ENCODE measurements around the gene PTEN. TPM values are rescaled to one million over a fixed set of nuclear protein-coding genes. Genes with fewer than 3 reads are reported as not detected.
A peak's percentile ranks its signal among the peaks of the same experiment; 100 is the strongest.

Gene PTEN
- total RNA-seq, 1 donor from 2014 or later, result 64.9 TPM

GRCh38 chr10:87864496-87865059 lies 1.2 kb downstream of the PTEN start:
- Histone ChIP-seq H4K20me1 (ENCODE audit: low read depth) (peaks cover 54% of the 10 kb centered on the region), H3K9ac (peak overlapping the region; percentile 36), H3K9me3 (ENCODE audit: low read depth) (no peaks in the 10 kb centered on the region), H3K4me3 (peak overlapping the region; percentile 95), H3F3A (ENCODE audit: low read depth) (peaks cover 32% of the 10 kb centered on the region), H3K27ac (no peak overlapping the region), H3K79me2 (ENCODE audit: low read depth) (peaks cover 56% of the 10 kb centered on the region), H3K36me3 (no peaks in the 10 kb centered on the region), H2AFZ (replicated peaks) (no peak overlapping the region), H3K4me1 (peaks cover 24% of the 10 kb centered on the region), H3K4me2 (peak overlapping the region; percentile 87), H3K27me3 (no peaks in the 10 kb centered on the region)
- peaks cover 3% of the 10 kb centered on the region for H3K27me3 Mint-ChIP-seq (ENCODE audit: insufficient read depth, low read depth)
- no peaks in the 10 kb centered on the region for H3K9me3 Mint-ChIP-seq
- peak overlapping the region; percentile 99 for H3K27ac Mint-ChIP-seq
- TF ChIP-seq, protein P1, sequence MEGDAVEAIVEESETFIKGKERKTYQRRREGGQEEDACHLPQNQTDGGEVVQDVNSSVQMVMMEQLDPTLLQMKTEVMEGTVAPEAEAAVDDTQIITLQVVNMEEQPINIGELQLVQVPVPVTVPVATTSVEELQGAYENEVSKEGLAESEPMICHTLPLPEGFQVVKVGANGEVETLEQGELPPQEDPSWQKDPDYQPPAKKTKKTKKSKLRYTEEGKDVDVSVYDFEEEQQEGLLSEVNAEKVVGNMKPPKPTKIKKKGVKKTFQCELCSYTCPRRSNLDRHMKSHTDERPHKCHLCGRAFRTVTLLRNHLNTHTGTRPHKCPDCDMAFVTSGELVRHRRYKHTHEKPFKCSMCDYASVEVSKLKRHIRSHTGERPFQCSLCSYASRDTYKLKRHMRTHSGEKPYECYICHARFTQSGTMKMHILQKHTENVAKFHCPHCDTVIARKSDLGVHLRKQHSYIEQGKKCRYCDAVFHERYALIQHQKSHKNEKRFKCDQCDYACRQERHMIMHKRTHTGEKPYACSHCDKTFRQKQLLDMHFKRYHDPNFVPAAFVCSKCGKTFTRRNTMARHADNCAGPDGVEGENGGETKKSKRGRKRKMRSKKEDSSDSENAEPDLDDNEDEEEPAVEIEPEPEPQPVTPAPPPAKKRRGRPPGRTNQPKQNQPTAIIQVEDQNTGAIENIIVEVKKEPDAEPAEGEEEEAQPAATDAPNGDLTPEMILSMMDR (IDR thresholded peaks at IDR 0.05), result no peak
- TF ChIP-seq EZH2 (IDR thresholded peaks at IDR 0.05) (no peak), EZH2phosphoT487 (IDR thresholded peaks at IDR 0.05) (no peak)
- H3K36me3 Mint-ChIP-seq, result peaks cover 12% of the 10 kb centered on the region
- peaks cover 37% of the 10 kb centered on the region for H3K4me1 Mint-ChIP-seq
- peak overlapping the region; percentile 100 for H3K4me3 Mint-ChIP-seq
- peak; percentile 68 for DNase-seq (ENCODE audit: low spot score)

DNA sequence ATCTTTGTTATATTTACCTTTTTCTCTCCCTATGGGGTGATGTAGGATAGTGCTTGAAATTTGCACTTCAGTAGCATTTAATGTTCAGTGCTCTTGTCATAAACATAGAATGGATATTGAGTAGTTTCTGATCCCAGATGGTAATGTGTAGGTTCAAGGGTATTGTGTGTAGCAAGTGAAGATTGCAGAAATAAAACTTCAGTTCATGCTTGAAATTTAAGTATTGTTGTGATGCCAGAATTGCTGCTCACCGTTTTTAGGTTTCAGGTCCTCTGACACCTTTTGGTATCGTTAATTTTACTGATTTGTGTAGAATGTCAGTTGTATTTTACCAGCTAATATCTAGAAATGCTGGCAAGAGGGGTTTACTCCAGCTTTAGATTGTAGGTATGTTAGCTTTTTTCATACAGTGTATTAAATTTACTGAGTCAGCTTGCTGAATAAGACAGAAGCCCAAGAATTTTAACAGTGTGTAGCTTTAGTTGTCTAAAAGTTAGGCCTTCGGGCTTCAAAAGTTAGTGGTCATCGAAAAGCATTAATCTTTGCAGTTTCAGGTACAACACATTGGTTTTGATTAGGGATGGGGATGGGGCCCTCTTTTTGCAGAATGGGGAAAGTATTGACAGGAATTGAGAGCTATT lies 1.9 kb downstream of the PTEN start:
- peak overlapping the region; percentile 95 for H3K4me3 ChIP-seq
- H3K9me3 ChIP-seq (ENCODE audit: low read depth), result no peaks in the 10 kb centered on the region
- peaks cover 32% of the 10 kb centered on the region for H3F3A ChIP-seq (ENCODE audit: low read depth)
- peak overlapping the region; percentile 26 for H3K27ac Mint-ChIP-seq
- peaks cover 24% of the 10 kb centered on the region for H3K4me1 ChIP-seq
- no peak overlapping the region for H3K27ac ChIP-seq
- peaks cover 63% of the 10 kb centered on the region for H3K79me2 ChIP-seq (ENCODE audit: low read depth)
- TF ChIP-seq, protein P1 (IDR thresholded peaks at IDR 0.05), result no peak
- TF ChIP-seq EZH2phosphoT487 (IDR thresholded peaks at IDR 0.05) (no peak), EZH2 (IDR thresholded peaks at IDR 0.05) (no peak)
- peaks cover 12% of the 10 kb centered on the region for H3K36me3 Mint-ChIP-seq
- H3K4me1 Mint-ChIP-seq, result peaks cover 33% of the 10 kb centered on the region
- H3K9ac ChIP-seq, result peak overlapping the region; percentile 36
- peaks cover 3% of the 10 kb centered on the region for H3K27me3 Mint-ChIP-seq (ENCODE audit: insufficient read depth, low read depth)
- H3K4me3 Mint-ChIP-seq, result peak overlapping the region; percentile 100
- peaks cover 54% of the 10 kb centered on the region for H4K20me1 ChIP-seq (ENCODE audit: low read depth)
- no peak overlapping the region for H2AFZ ChIP-seq (replicated peaks)
- no peaks in the 10 kb centered on the region for H3K27me3 ChIP-seq
- peak overlapping the region; percentile 87 for H3K4me2 ChIP-seq
- DNase-seq (ENCODE audit: low spot score), result no peak
- H3K9me3 Mint-ChIP-seq, result no peaks in the 10 kb centered on the region
- H3K36me3 ChIP-seq, result no peaks in the 10 kb centered on the region

- TF ChIP-seq EZH2 (IDR thresholded peaks at IDR 0.05), result no peak
- no peak for TF ChIP-seq EZH2phosphoT487 (IDR thresholded peaks at IDR 0.05)
- TF ChIP-seq, protein P1 (IDR thresholded peaks at IDR 0.05), result no peak
- no peaks in the 10 kb centered on the region for H3K36me3 ChIP-seq
- H3K9ac ChIP-seq, result peak overlapping the region; percentile 52
- H3K4me3 Mint-ChIP-seq, result peak overlapping the region; percentile 100
- H3K27me3 ChIP-seq, result no peaks in the 10 kb centered on the region
- DNase-seq (ENCODE audit: low spot score), result no peak
- no peaks in the 10 kb centered on the region for H3K9me3 ChIP-seq (ENCODE audit: low read depth)
- peaks cover 3% of the 10 kb centered on the region for H3K27me3 Mint-ChIP-seq (ENCODE audit: insufficient read depth, low read depth)
- H3K4me1 Mint-ChIP-seq, result peaks cover 30% of the 10 kb centered on the region
- H3K27ac Mint-ChIP-seq, result peak overlapping the region; percentile 42
- H4K20me1 ChIP-seq (ENCODE audit: low read depth), result peaks cover 60% of the 10 kb centered on the region
- no peak overlapping the region for H3K27ac ChIP-seq
- peak overlapping the region; percentile 95 for H3K4me3 ChIP-seq
- H3K4me1 ChIP-seq, result peaks cover 24% of the 10 kb centered on the region
- H3K79me2 ChIP-seq (ENCODE audit: low read depth), result peaks cover 75% of the 10 kb centered on the region
- H3F3A ChIP-seq (ENCODE audit: low read depth), result peaks cover 26% of the 10 kb centered on the region
- no peaks in the 10 kb centered on the region for H3K9me3 Mint-ChIP-seq
- H3K36me3 Mint-ChIP-seq, result peaks cover 15% of the 10 kb centered on the region
- H2AFZ ChIP-seq (replicated peaks), result no peak overlapping the region
- peak overlapping the region; percentile 87 for H3K4me2 ChIP-seq
Measured at GRCh38 chr10:87866412-87866974, 3.1 kb downstream of the PTEN start.
